Kidney epithelial cell (primary cell): ENCODE results near the gene FBXO3. TPM values are rescaled to one million over a fixed set of nuclear protein-coding genes. Genes with fewer than 3 reads are reported as not detected.
"Not testable (repeated sequence)": the region's sequence is repeated elsewhere in the genome, so short reads cannot be mapped to it uniquely, and the experiment has no call there.

ENCODE experiments used
- DNase-seq: peaks from one replicate; pipeline ENCODE4 v3.0.0-alpha.2; 2010; ENCODE audit warnings: low read depth
- H3K27me3 ChIP-seq: 2 replicates; pipeline ENCODE4 v1.6.0; 2011; ENCODE audit warnings: low read length; ENCODE audit not compliant: control insufficient read depth, insufficient read depth
- H3K36me3 ChIP-seq: 2 replicates; pipeline ENCODE4 v1.5.1; 2011; ENCODE audit warnings: low read length; ENCODE audit not compliant: control insufficient read depth, insufficient read depth
- H3K4me3 ChIP-seq: 2 replicates; pipeline ENCODE4 v1.5.1; 2011; ENCODE audit warnings: low read depth, mild to moderate bottlenecking, control low read depth, low read length
- CTCF ChIP-seq: IDR thresholded peaks from 2 replicates; pipeline ENCODE4 v1.5.1; 2011; ENCODE audit warnings: mild to moderate bottlenecking, moderate library complexity, low read length, control low read depth, inconsistent platforms; ENCODE audit not compliant: insufficient read depth, poor library complexity, severe bottlenecking
- total RNA-seq: library from RNA; depleted of rRNA; stranded (reverse); fragments of >200 nt; gene quantifications from 2 replicates; pipeline ENCODE4 v1.2.3, GENCODE V29; 2015

The FBXO3 gene
- total RNA-seq, 1 donor from 2014 or later = 34.6 TPM

- DNase-seq = no peak
- no peak overlapping the region for H3K4me3 ChIP-seq
- TF ChIP-seq CTCF = no peak
- no peaks in the 10 kb centered on the region for H3K27me3 ChIP-seq
- H3K36me3 ChIP-seq = peaks cover 2% of the 10 kb centered on the region
Measured at GRCh38 chr11:33730716-33731115, 43.6 kb downstream of the FBXO3 start.

DNA sequence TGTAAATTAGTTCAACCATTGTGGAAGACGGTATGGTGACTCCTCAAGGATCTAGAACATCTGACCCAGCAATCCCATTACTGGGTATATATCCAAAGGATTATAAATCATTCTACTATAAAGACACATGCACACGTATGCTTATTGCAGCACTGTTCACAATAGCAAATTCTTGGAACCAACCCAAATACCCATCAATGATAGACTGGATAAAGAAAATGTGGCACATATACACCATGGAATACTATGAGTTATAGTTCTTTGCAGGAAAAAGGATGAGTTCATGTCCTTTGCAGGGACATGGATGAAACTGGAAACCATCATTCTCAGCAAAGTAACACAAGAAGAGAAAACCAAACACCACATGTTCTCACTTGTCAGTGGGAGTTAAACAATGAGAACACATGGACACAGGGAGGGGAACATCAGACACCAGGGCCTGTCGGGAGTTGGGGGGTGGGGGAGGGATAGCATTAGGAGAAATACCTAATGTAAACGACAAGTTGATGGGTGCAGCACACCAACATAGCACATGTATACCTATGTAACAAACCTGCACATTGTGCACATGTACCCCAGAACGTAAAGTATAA is 45.2 kb downstream of the FBXO3 start:
- H3K36me3 ChIP-seq, H3K4me3 ChIP-seq, H3K27me3 ChIP-seq, DNase-seq: not testable (repeated sequence)

- not testable (repeated sequence) for DNase-seq, H3K4me3 ChIP-seq, H3K27me3 ChIP-seq, H3K36me3 ChIP-seq
Measured at GRCh38 chr11:33727539-33727938, 46.8 kb downstream of the FBXO3 start.

DNA sequence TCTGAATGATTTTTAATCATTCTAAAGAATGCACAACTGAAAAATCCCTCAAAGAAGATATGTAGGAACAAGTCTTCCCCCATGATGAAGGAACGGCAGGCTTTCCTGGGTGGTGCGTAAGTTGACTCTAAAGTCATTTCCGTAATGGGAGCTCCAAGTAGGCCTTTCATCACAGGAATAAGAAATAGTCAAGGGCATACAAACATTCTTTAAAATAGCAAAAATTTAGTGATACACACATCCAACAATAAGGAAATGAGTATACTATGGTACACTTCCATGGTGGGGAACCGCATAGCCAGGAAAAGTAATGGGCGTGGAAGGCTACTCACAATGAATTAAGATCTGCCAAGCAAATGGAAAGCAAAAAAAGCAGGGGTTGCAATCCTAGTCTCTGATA is 48.8 kb downstream of the FBXO3 start:
- Histone ChIP-seq H3K4me3 (no peak overlapping the region), H3K27me3 (no peaks in the 10 kb centered on the region), H3K36me3 (peaks cover 3% of the 10 kb centered on the region)
- no peak for DNase-seq
- TF ChIP-seq CTCF = no peak

DNA sequence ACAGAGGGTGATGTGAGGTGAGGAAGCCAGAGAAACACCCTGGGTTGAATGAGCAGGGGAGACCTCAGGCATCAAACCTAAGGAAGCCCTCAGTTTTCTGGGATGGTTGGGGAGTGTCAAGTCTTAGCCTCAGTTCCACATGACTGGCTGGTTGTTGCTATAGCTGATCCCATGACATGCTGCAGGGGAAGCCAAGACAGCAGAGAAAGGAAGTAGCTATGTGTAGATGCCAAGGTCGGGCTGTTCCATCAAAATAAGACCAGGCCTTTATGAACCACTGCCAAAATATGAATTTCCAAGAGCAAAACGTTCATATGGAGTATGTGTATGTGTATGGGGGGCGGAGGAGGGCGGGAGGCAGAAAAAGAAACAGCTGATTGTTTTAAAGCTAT is 49.7 kb downstream of the FBXO3 start:
- TF ChIP-seq CTCF = no peak
- no peak for DNase-seq
- peaks cover 3% of the 10 kb centered on the region for H3K36me3 ChIP-seq
- no peak overlapping the region for H3K4me3 ChIP-seq
- no peaks in the 10 kb centered on the region for H3K27me3 ChIP-seq

DNA sequence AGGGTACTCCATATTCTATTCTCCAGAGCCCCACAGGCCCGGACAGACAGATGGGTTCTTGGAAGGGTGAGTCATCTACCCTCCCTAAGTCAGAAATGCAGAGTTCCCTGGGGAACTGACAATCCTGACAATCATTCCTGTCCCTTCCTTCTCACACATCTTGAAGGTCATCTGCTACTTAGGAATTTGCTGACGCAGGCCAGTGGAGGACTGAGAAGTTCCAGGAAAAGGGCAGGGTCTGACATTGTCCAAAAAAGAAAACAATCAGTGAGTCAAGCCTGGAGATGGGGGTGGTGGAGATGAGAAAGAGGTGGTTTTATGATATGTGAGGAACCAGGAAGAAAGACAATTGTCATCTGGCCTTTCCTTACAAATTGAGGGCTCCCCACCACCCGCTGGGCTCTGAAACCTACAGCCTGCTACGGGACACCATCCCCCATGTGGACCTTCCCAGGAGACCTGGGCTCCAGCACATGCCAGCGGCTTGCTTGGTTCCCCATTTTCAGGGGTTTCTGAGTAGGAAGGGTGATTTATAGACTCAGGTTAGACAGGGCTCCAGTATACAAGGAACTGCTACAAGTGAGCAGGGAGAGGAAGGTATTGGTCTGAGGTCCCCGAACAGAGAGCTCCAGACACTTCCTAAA is 51.0 kb downstream of the FBXO3 start:
- peaks cover 3% of the 10 kb centered on the region for H3K36me3 ChIP-seq
- no peak overlapping the region for H3K4me3 ChIP-seq
- no peaks in the 10 kb centered on the region for H3K27me3 ChIP-seq
- no peak for TF ChIP-seq CTCF
- peak; percentile 80 for DNase-seq
